ENCODE results near the gene GLCE. TPM values are rescaled to one million over a fixed set of nuclear protein-coding genes. Genes with fewer than 3 reads are reported as not detected.

GLCE gene
- total RNA-seq, 1 donor from 2014 or later: 9.9 TPM

DNA sequence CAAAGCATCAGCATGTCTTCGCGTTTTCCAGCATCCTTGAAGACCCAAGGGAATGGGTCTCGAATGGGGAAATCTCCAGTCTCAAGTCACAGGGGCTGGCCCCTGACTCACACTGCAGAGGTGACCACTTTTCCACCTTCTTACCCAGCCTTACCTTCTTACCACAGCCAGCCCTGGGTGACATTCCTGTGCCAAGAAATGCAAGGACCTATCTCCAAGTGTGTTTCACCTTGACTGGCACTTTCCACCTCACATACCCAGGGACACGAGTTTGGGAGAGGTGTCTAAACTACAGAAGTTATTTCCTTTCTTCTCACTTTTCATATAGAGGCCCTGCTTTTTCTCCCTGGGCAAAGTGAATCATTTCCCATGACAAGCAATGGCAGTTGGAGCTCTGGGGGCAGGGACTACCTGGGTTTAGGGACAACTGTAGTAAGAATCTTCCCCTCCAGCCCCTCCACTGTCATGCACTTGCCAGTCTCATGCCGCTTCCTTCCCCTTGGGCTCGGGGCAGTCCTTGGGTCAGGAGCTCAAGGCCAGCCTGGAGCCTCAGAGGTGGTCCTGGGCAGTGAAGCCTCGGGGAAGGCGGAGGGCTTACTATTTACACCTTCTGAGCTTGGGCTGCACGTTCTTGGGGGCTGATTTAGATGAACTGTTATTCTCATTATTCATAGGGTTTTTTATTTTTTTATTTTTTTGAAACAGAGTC is 155.1 kb downstream of the GLCE start:
- H3K4me3 Mint-ChIP-seq (ENCODE audit: unreplicated experiment): no peak overlapping the region
- H3K27ac Mint-ChIP-seq (ENCODE audit: unreplicated experiment): no peak overlapping the region
- TF ChIP-seq, protein P1, sequence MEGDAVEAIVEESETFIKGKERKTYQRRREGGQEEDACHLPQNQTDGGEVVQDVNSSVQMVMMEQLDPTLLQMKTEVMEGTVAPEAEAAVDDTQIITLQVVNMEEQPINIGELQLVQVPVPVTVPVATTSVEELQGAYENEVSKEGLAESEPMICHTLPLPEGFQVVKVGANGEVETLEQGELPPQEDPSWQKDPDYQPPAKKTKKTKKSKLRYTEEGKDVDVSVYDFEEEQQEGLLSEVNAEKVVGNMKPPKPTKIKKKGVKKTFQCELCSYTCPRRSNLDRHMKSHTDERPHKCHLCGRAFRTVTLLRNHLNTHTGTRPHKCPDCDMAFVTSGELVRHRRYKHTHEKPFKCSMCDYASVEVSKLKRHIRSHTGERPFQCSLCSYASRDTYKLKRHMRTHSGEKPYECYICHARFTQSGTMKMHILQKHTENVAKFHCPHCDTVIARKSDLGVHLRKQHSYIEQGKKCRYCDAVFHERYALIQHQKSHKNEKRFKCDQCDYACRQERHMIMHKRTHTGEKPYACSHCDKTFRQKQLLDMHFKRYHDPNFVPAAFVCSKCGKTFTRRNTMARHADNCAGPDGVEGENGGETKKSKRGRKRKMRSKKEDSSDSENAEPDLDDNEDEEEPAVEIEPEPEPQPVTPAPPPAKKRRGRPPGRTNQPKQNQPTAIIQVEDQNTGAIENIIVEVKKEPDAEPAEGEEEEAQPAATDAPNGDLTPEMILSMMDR (IDR thresholded peaks at IDR 0.05): no peak
- no peaks in the 10 kb centered on the region for H3K4me1 Mint-ChIP-seq (ENCODE audit: low read depth)
- no peaks in the 10 kb centered on the region for H3K9me3 Mint-ChIP-seq (ENCODE audit: low read depth)
- DNase-seq (ENCODE audit: low spot score): no peak
- peaks cover 8% of the 10 kb centered on the region for H3K27me3 Mint-ChIP-seq (ENCODE audit: low read depth)
- H3K36me3 Mint-ChIP-seq (ENCODE audit: low read depth): no peaks in the 10 kb centered on the region

DNA sequence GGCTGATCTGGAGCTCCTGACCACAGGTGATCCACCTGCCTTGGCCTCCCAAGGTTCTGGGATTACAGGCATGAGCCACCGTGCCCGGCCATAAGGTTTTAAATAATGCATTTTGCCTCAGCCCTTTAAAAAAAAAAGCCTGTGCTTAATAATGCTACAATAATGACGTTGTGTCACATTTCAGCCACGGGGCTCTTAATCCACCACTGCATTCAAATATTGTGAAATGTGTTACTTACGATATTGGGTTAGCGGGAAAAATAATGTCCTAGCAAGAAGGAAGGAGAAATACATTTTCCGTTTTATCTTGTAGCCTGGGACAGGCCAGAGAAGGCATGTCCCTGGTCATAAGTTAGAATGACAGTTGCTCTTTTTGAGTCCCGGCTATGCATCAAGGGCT is 155.9 kb downstream of the GLCE start:
- no peak overlapping the region for H3K27ac Mint-ChIP-seq (ENCODE audit: unreplicated experiment)
- peaks cover 8% of the 10 kb centered on the region for H3K27me3 Mint-ChIP-seq (ENCODE audit: low read depth)
- no peak overlapping the region for H3K4me3 Mint-ChIP-seq (ENCODE audit: unreplicated experiment)
- H3K4me1 Mint-ChIP-seq (ENCODE audit: low read depth): no peaks in the 10 kb centered on the region
- no peaks in the 10 kb centered on the region for H3K36me3 Mint-ChIP-seq (ENCODE audit: low read depth)
- no peak for DNase-seq (ENCODE audit: low spot score)
- TF ChIP-seq, protein P1 (IDR thresholded peaks at IDR 0.05): no peak
- no peaks in the 10 kb centered on the region for H3K9me3 Mint-ChIP-seq (ENCODE audit: low read depth)

DNA sequence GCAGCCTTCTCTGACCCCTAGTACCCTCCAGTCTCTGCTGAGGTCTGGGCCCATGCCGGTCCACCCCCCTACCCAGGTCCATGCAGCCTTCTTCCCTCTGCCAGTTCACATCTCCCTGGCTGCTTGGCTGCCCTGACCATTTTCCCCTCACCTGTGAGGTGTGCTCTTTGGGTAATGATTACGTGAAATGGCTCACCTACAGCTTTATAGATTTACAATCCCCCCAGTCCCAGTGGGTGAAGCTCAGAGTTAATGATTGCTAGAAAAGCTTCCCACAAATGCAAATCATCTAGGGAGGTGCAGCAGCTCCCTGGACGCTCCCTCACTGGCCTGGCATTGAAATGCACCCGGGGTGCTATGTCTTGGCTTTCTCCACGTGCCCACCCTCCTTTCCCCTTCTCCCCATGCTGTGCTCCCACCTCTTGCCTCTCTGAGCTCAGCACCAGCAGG is 157.0 kb downstream of the GLCE start:
- Mint-ChIP-seq H3K9me3 (ENCODE audit: low read depth) (no peaks in the 10 kb centered on the region), H3K36me3 (ENCODE audit: low read depth) (no peaks in the 10 kb centered on the region), H3K27me3 (ENCODE audit: low read depth) (peaks cover 8% of the 10 kb centered on the region), H3K4me3 (ENCODE audit: unreplicated experiment) (no peak overlapping the region), H3K27ac (ENCODE audit: unreplicated experiment) (no peak overlapping the region), H3K4me1 (ENCODE audit: low read depth) (no peaks in the 10 kb centered on the region)
- TF ChIP-seq, protein P1 (IDR thresholded peaks at IDR 0.05): no peak
- no peak for DNase-seq (ENCODE audit: low spot score)

GRCh38 chr15:69318033-69318432 is 157.6 kb downstream of the GLCE start:
- no peak overlapping the region for H3K27ac Mint-ChIP-seq (ENCODE audit: unreplicated experiment)
- H3K4me1 Mint-ChIP-seq (ENCODE audit: low read depth): no peaks in the 10 kb centered on the region
- H3K36me3 Mint-ChIP-seq (ENCODE audit: low read depth): no peaks in the 10 kb centered on the region

More at GRCh38 chr15:69318033-69318432, 157.6 kb downstream of the GLCE start:
- no peak for DNase-seq (ENCODE audit: low spot score)
- Mint-ChIP-seq H3K4me3 (ENCODE audit: unreplicated experiment) (no peak overlapping the region), H3K27me3 (ENCODE audit: low read depth) (peaks cover 8% of the 10 kb centered on the region), H3K9me3 (ENCODE audit: low read depth) (no peaks in the 10 kb centered on the region)
- TF ChIP-seq, protein P1 (IDR thresholded peaks at IDR 0.05): no peak
